ENCODE measurements around the gene TRIM52.
A peak's percentile ranks its signal among the peaks of the same experiment; 100 is the strongest.
"Not testable (repeated sequence)": the region's sequence is repeated elsewhere in the genome, so short reads cannot be mapped to it uniquely, and the experiment has no call there.

TRIM52 gene

GRCh38 chr5:181215997-181216989 is 44.6 kb downstream of the TRIM52 start:
- DNase-seq (ENCODE audit: low read depth in 2 of 2): no peak

DNA sequence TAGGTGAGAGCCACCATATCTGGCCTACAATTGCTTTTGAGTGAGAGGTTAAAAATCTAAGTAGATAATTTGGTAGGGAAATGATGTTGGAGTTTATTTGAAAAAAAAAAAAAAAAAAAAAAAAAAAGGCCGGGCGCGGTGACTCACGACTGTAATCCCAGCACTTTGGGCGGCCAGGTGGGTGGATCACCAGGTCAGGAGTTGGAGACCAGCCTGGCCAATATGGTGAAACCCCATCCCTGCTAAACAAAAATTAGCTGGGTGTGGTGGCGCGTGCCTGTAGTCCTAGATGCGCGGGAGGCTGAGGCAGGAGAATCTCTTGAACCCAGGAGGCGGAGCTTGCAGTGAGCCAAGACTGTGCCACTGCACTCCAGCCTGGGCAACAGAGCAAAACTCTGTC is 46.7 kb downstream of the TRIM52 start:
- not testable (repeated sequence) for DNase-seq (ENCODE audit: low read depth in 2 of 2)

DNA sequence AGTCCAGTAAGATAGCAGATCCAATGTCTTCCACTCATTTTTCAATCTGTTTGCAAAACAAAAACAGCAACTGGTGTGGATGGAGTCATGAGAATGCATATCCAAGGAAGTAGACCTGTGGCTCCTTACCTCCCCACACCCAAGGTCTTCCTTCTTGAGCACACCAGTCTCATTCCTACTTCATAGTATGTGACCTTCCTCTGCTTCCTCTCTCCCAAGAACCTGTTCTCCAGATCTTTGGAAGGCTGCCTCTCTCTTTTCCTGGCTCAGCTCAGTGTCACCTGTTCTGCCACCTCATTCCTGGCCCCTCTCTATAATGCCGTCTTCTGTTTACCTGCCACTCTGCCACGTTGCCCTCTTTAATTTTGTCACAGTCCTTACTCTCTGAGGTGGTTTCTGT is 48.0 kb downstream of the TRIM52 start:
- no peak for DNase-seq (ENCODE audit: low read depth in 2 of 2)

GRCh38 chr5:181212080-181212479 is 48.9 kb downstream of the TRIM52 start:
- no peak for DNase-seq (ENCODE audit: low read depth in 2 of 2)

- DNase-seq (ENCODE audit: low read depth in 2 of 2): no peak
Observed at GRCh38 chr5:181211208-181211607, 49.7 kb downstream of the TRIM52 start.

- DNase-seq (ENCODE audit: low read depth in 2 of 2): not testable (repeated sequence)
Observed at GRCh38 chr5:181210698-181211097, 50.2 kb downstream of the TRIM52 start.

GRCh38 chr5:181210148-181210547 is 50.8 kb downstream of the TRIM52 start:
- DNase-seq (ENCODE audit: low read depth in 2 of 2): not testable (repeated sequence)

GRCh38 chr5:181209006-181209405 is 51.9 kb downstream of the TRIM52 start:
- not testable (repeated sequence) for DNase-seq (ENCODE audit: low read depth in 2 of 2)

DNA sequence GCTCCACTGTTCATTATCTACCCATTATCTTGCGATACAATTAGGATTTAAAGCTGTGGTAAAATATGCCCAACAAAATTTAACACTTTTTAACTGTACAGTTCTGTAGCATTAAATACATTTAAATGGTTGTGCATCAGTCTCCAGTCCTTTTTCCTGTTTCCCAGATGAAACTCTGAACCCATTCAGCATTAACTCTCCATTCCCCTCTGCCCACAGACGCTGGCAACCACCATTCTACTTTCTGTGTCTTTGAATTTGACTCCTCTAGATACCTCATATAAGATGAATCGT is 53.0 kb downstream of the TRIM52 start:
- no peak for DNase-seq (ENCODE audit: low read depth in 2 of 2)

GRCh38 chr5:181207214-181207959 is 53.6 kb downstream of the TRIM52 start:
- DNase-seq (ENCODE audit: low read depth in 2 of 2): peak; percentile 70 to 71

DNA sequence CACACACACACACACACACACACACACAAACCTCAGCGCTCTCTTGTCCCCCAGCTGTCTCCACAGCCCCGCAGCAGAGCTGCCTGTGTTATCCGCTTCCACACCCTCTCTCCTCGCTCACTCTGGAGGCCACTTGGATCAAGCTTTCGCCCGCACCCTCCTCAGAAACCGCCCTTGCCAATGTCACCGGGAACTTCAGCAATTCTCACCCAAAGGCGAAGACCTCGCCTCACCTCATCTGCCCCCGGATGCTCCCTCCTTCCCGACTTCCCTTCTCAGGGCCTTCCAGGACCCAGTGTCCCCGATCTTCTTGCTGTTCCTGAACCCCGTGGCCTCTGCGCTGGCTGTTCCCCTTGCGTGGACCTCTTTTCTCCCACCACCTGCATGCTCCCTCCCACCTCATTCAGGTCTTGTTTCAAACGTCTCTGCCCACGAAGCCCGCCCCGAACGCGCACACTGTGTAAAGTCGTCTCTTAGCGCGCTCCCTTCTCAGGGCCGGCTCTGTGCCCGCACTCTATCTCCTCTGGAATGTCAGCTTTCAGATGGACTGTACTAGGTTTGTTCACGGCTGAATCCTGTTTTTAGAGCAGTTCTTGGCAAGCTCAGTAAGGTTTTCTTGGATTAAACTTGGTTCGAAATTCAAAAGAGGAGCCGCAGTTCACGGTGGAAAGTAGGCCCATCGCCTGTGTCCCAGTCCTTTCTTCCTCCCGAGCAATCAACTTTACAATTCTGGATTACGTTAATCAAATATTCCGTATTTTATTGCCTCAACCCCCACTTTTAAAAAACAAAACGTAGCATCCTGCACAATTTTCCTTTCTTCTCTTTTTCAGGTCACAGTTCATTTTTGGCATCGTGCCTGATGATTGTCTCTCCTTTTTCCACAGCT is 54.9 kb downstream of the TRIM52 start:
- no peak for DNase-seq (ENCODE audit: low read depth in 2 of 2)

All from activated CD8-positive, alpha-beta memory T cell treated with anti-CD3 and anti-CD28 coated beads for 4 hours (primary cell).